ENCODE measurements around the gene GLRB. TPM values are rescaled to one million over a fixed set of nuclear protein-coding genes. Genes with fewer than 3 reads are reported as not detected.

The GLRB gene
- total and polyA plus RNA-seq, 9 of the 15 experiments (the other 6 are each of a cell fraction or from before 2014, with no cell fraction given), result not detected

DNA sequence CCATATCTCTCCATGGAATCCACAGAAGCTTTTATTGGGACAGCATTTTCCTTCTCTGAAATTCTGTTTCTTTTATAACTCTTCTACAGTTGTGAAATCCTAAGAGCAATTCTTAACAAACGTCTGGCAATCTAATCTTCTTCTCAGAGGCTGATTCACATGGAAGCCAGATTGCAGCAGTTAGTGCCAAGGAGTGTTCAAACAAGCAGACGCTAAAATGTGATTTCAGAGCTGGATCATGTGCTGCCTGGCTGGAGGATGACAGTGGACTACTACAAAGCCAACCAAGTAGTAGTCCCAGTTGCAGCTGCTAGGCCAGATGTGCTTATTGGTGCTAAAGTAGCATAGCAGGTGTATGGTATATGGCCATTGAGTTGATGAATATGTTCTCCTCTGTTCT is 27.7 kb upstream of the GLRB start:
- H3K9ac ChIP-seq (ENCODE audit: insufficient read depth in 1 of 2, low read depth in 2 of 2, low read length in 2 of 2), result no peak overlapping the region
- no peaks in the 10 kb centered on the region for H3K4me1 ChIP-seq (replicated peaks in 1 of 2; ENCODE audit: control insufficient read depth in 2 of 2, insufficient read depth in 2 of 2, low read length in 2 of 2)
- no peaks in the 10 kb centered on the region for H3K27me3 ChIP-seq (ENCODE audit: control insufficient read depth in 2 of 2, insufficient read depth in 2 of 2, low read length in 2 of 2)
- BruUV-seq (replicated peaks), result no TSS peak
- H4K20me1 ChIP-seq (replicated peaks; ENCODE audit: control insufficient read depth, insufficient read depth, low read length), result no peaks in the 10 kb centered on the region
- CTCF ChIA-PET (ENCODE audit: low intra/inter-chr PET ratio), result no interaction called here
- no peak overlapping the region for H3K27ac ChIP-seq (ENCODE audit: extremely low read depth, low read depth, low read length)
- TF ChIP-seq ELF4 (CRISPR knock-in tag; IDR thresholded peaks at IDR 0.05), result no peak
- TF ChIP-seq, protein P1, sequence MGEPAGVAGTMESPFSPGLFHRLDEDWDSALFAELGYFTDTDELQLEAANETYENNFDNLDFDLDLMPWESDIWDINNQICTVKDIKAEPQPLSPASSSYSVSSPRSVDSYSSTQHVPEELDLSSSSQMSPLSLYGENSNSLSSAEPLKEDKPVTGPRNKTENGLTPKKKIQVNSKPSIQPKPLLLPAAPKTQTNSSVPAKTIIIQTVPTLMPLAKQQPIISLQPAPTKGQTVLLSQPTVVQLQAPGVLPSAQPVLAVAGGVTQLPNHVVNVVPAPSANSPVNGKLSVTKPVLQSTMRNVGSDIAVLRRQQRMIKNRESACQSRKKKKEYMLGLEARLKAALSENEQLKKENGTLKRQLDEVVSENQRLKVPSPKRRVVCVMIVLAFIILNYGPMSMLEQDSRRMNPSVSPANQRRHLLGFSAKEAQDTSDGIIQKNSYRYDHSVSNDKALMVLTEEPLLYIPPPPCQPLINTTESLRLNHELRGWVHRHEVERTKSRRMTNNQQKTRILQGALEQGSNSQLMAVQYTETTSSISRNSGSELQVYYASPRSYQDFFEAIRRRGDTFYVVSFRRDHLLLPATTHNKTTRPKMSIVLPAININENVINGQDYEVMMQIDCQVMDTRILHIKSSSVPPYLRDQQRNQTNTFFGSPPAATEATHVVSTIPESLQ (CRISPR knock-in tag; IDR thresholded peaks at IDR 0.05), result no peak
- TF ChIP-seq NFE2L1 (tag; IDR thresholded peaks at IDR 0.05; ENCODE audit: borderline replicate concordance, low read depth), result no peak
- TF ChIP-seq, protein P2, sequence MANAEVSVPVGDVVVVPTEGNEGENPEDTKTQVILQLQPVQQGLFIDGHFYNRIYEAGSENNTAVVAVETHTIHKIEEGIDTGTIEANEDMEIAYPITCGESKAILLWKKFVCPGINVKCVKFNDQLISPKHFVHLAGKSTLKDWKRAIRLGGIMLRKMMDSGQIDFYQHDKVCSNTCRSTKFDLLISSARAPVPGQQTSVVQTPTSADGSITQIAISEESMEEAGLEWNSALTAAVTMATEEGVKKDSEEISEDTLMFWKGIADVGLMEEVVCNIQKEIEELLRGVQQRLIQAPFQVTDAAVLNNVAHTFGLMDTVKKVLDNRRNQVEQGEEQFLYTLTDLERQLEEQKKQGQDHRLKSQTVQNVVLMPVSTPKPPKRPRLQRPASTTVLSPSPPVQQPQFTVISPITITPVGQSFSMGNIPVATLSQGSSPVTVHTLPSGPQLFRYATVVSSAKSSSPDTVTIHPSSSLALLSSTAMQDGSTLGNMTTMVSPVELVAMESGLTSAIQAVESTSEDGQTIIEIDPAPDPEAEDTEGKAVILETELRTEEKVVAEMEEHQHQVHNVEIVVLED (CRISPR knock-in tag; IDR thresholded peaks at IDR 0.05), result no peak
- no peak for TF ChIP-seq SMAD3 (CRISPR knock-in tag; conservative IDR thresholded peaks at IDR 0.05)
- TF ChIP-seq HSF4 (CRISPR knock-in tag; IDR thresholded peaks at IDR 0.05; ENCODE audit: borderline replicate concordance), result no peak
- TF ChIP-seq MECOM (CRISPR knock-in tag; IDR thresholded peaks at IDR 0.05), result no peak
- TF ChIP-seq ZNF589 (CRISPR knock-in tag; IDR thresholded peaks at IDR 0.05; ENCODE audit: low read depth), result no peak
- no peak for TF ChIP-seq U2AF1 (optimal IDR thresholded peaks at IDR 0.05; ENCODE audit: low read depth, low read length)
- no peak for TF ChIP-seq KAT2B (IDR thresholded peaks at IDR 0.05; ENCODE audit: low read depth, low read length)
- no peak for TF ChIP-seq ZNF174 (CRISPR knock-in tag; IDR thresholded peaks at IDR 0.05)
- no peak for TF ChIP-seq MIER1 (IDR thresholded peaks at IDR 0.05; ENCODE audit: low read depth)
- no peak for TF ChIP-seq YBX1 (IDR thresholded peaks at IDR 0.05)
- no peak for TF ChIP-seq SRSF1 (IDR thresholded peaks at IDR 0.05; ENCODE audit: low read depth, low read length)
- no peak for TF ChIP-seq CEBPG (CRISPR knock-in tag; IDR thresholded peaks at IDR 0.05)
- TF ChIP-seq CEBPG (tag; conservative IDR thresholded peaks at IDR 0.05 in 1 of 2, IDR thresholded peaks at IDR 0.05 in 1 of 2), result no peak
- no peak for TF ChIP-seq HDGF (IDR thresholded peaks at IDR 0.05)
- no peak for TF ChIP-seq SRSF9 (IDR thresholded peaks at IDR 0.05; ENCODE audit: borderline replicate concordance, low read depth, low read length)
- TF ChIP-seq RBM15 (IDR thresholded peaks at IDR 0.05; ENCODE audit: insufficient read depth, low read length), result no peak
- no peak for TF ChIP-seq SMARCA5 (IDR thresholded peaks at IDR 0.05)
- in situ Hi-C loops (cut with MboI), result no loop called here
- H3K9me1 ChIP-seq (ENCODE audit: control insufficient read depth, insufficient read depth, low read length), result no peaks in the 10 kb centered on the region
- H3K36me3 ChIP-seq (ENCODE audit: control insufficient read depth, insufficient read depth, low read length), result no peaks in the 10 kb centered on the region
- no peak overlapping the region for H3K4me3 ChIP-seq
- H3K79me2 ChIP-seq (ENCODE audit: control insufficient read depth, insufficient read depth, low read length), result no peaks in the 10 kb centered on the region
- no peak overlapping the region for H2AFZ ChIP-seq (ENCODE audit: low read depth, low read length)
- POLR2A ChIA-PET, result no interaction called here
- no peaks in the 10 kb centered on the region; the same call in 1 of the 2 replicates for H3K9me3 ChIP-seq (replicated peaks; ENCODE audit: control insufficient read depth, insufficient read depth, low read depth, low read length)
- no peak overlapping the region for H3K4me2 ChIP-seq (ENCODE audit: insufficient read depth, low read length)
- intact Hi-C loops (cut with micrococcal nuclease), result no loop called here
- FAIRE-seq (no peak), DNase-seq (ENCODE audit: extremely low read depth in 1 of 4, low spot score in 3 of 4) (no peak), ATAC-seq (no peak)
- WGBS (ENCODE audit: insufficient coverage, low coverage, missing lambda C conversion rate), result 0% methylated on average over 2 of the region's 2 CpGs

All from K562 (cell line).